HFFc6 (cell line): ENCODE measurements around the gene CLBA1. TPM values are rescaled to one million over a fixed set of nuclear protein-coding genes. Genes with fewer than 3 reads are reported as not detected.

Experiments used
- DNase-seq: peaks from one replicate; pipeline ENCODE4 v3.0.0-alpha.2; 2018
- H3K27ac Mint-ChIP-seq: 2 replicates; pipeline ENCODE4 v1.8.0; 2020; ENCODE audit warnings: mild to moderate bottlenecking, mixed read lengths
- H3K27me3 Mint-ChIP-seq: 2 replicates; pipeline ENCODE4 v1.8.0; 2021; ENCODE audit warnings: mild to moderate bottlenecking, moderate library complexity, mixed read lengths; ENCODE audit not compliant: insufficient read depth
- H3K36me3 Mint-ChIP-seq: 2 replicates; pipeline ENCODE4 v1.8.0; 2021; ENCODE audit warnings: low read depth, mixed read lengths
- H3K4me1 Mint-ChIP-seq: 2 replicates; pipeline ENCODE4 v1.8.0; 2020; ENCODE audit warnings: low read depth, mixed read lengths
- H3K4me3 Mint-ChIP-seq: 2 replicates; pipeline ENCODE4 v1.8.0; 2020; ENCODE audit warnings: mild to moderate bottlenecking, moderate library complexity, mixed read lengths
- H3K9me3 Mint-ChIP-seq: 2 replicates; pipeline ENCODE4 v1.8.0; 2020; ENCODE audit warnings: mild to moderate bottlenecking, mixed read lengths
- CTCF ChIP-seq: fragments of 200-600 bp; sonication (generic); IDR thresholded peaks from 2 replicates; pipeline ENCODE4 v1.5.0; 2021; ENCODE audit warnings: antibody characterized with exemption, mild to moderate bottlenecking
- total RNA-seq, 6 experiments: library from RNA; stranded (reverse); fragmentation: NEBNext Ultra II Directional; extraction: Animal tissue kit (Norgen Biotek cat#: 25700); gene quantifications; 2 replicates in 1 of 6; 3 replicates in 5 of 6; pipeline ENCODE4 v1.2.3, GENCODE V29; 2021

The CLBA1 gene
- total RNA-seq, 6 experiments from 2014 or later, result 5.9 to 12.3 (median 7.9) TPM

- DNase-seq, result no peak
- Mint-ChIP-seq H3K9me3 (no peaks in the 10 kb centered on the region), H3K4me3 (no peak overlapping the region), H3K4me1 (peaks cover 28% of the 10 kb centered on the region), H3K27me3 (no peaks in the 10 kb centered on the region; the same call in 1 of the 2 replicates), H3K27ac (no peak overlapping the region), H3K36me3 (peaks cover 13% of the 10 kb centered on the region; the same call in 1 of the 2 replicates)
- no peak for TF ChIP-seq CTCF
Observed at GRCh38 chr14:105010891-105011291, 25.3 kb downstream of the CLBA1 start.

GRCh38 chr14:105011312-105011990 lies 25.9 kb downstream of the CLBA1 start:
- DNase-seq, result no peak
- Mint-ChIP-seq H3K27me3 (peaks cover under 1% of the 10 kb centered on the region), H3K4me3 (no peak overlapping the region)

GRCh38 chr14:105012171-105012985 lies 26.8 kb downstream of the CLBA1 start:
- DNase-seq, result no peak
- peaks cover 43% of the 10 kb centered on the region for H3K4me1 Mint-ChIP-seq
- no peak overlapping the region for H3K4me3 Mint-ChIP-seq
- H3K27ac Mint-ChIP-seq, result peak overlapping the region; percentile 45; the same call in 1 of the 2 replicates
- peaks cover 2% of the 10 kb centered on the region for H3K27me3 Mint-ChIP-seq
- H3K36me3 Mint-ChIP-seq, result peaks cover 20% of the 10 kb centered on the region; the same call in 1 of the 2 replicates
- peak; percentile 43; the same call in 1 of the 2 replicates for TF ChIP-seq CTCF
- no peaks in the 10 kb centered on the region for H3K9me3 Mint-ChIP-seq

More at GRCh38 chr14:105011312-105011990, 25.9 kb downstream of the CLBA1 start:
- Mint-ChIP-seq H3K4me1 (peaks cover 34% of the 10 kb centered on the region), H3K36me3 (peaks cover 18% of the 10 kb centered on the region; the same call in 1 of the 2 replicates), H3K9me3 (no peaks in the 10 kb centered on the region), H3K27ac (0 out of 2 replicates have a peak overlapping the region, but pooled peaks have one; percentile 45)
- no peak for TF ChIP-seq CTCF

- Mint-ChIP-seq H3K9me3 (no peaks in the 10 kb centered on the region), H3K36me3 (peaks cover 20% of the 10 kb centered on the region; the same call in 1 of the 2 replicates), H3K4me1 (peaks cover 52% of the 10 kb centered on the region), H3K27ac (peak overlapping the region; percentile 78), H3K27me3 (peaks cover 2% of the 10 kb centered on the region), H3K4me3 (no peak overlapping the region)
- no peak for TF ChIP-seq CTCF
- no peak for DNase-seq
Observed at GRCh38 chr14:105013150-105013785, 27.7 kb downstream of the CLBA1 start.

GRCh38 chr14:105014032-105014431 lies 28.4 kb downstream of the CLBA1 start:
- Mint-ChIP-seq H3K9me3 (no peaks in the 10 kb centered on the region), H3K36me3 (peaks cover 22% of the 10 kb centered on the region; the same call in 1 of the 2 replicates), H3K4me1 (peaks cover 58% of the 10 kb centered on the region), H3K27me3 (peaks cover 2% of the 10 kb centered on the region), H3K27ac (peak overlapping the region; percentile 78), H3K4me3 (no peak overlapping the region)
- DNase-seq, result no peak
- no peak for TF ChIP-seq CTCF
